Measurements from ENCODE around the gene PLET1. TPM values are rescaled to one million over a fixed set of nuclear protein-coding genes. Genes with fewer than 3 reads are reported as not detected.

Gene PLET1
- total RNA-seq, 3 donors from 2014 or later, result not detected

DNA sequence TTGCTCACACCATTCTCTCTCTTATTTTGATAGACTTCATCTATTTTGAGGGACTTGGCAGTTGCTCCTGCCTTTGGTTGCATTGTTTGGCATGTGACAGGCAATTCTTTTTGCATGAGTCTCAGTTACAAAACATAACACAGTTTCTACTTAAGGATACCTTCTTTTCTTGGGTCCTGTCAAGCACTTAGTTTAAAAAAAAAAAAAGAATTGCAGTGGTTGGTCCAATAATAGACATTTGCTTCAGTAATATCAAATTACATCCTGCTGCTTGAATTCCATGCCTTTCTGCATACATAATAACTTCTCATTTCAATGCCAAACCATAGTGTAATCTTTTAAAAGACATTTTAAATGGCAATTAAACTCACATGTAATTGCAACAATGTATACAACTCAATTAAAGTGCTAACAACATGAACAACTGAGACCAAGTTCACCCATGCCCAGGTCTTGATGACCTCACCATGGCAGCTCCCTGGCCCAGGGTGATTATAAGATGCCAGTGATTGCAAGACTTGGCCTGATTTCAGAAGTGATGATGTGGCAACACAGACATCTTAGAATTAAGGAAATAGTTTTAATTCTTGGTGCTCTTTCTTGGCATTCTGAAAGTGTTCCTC lies 32.2 kb upstream of the PLET1 start:
- Mint-ChIP-seq H3K4me3 (no peak overlapping the region), H3K4me1 (ENCODE audit: low read depth) (peaks cover 38% of the 10 kb centered on the region), H3K9me3 (no peaks in the 10 kb centered on the region), H3K36me3 (ENCODE audit: insufficient read depth) (peaks cover 3% of the 10 kb centered on the region), H3K27me3 (ENCODE audit: low read depth) (no peaks in the 10 kb centered on the region)
- no peak for ATAC-seq
- DNase-seq, result no peak

DNA sequence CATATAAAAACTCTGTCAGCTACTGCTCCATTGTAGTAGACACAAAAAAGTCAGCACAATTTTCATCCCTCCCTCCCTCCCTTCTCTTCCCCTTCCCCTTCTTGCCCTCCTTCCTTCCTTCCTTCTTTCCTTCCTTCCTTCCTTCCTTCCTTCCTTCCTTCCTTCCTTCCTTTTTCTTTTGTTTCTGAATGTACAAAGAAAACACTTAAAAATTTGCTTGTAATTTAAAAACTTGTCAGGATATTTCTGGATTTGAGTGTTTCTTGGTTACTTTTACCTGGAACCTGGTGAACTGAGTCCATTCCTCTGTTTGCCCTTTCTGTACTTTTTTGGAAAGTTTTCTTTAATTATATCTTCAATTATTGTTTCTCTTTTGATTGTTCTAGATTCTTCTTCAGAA lies 31.5 kb upstream of the PLET1 start:
- Mint-ChIP-seq H3K4me1 (ENCODE audit: low read depth) (peaks cover 30% of the 10 kb centered on the region), H3K36me3 (ENCODE audit: insufficient read depth) (peaks cover 3% of the 10 kb centered on the region), H3K4me3 (no peak overlapping the region), H3K27me3 (ENCODE audit: low read depth) (no peaks in the 10 kb centered on the region), H3K9me3 (no peaks in the 10 kb centered on the region)
- ATAC-seq (no peak), DNase-seq (no peak)

DNA sequence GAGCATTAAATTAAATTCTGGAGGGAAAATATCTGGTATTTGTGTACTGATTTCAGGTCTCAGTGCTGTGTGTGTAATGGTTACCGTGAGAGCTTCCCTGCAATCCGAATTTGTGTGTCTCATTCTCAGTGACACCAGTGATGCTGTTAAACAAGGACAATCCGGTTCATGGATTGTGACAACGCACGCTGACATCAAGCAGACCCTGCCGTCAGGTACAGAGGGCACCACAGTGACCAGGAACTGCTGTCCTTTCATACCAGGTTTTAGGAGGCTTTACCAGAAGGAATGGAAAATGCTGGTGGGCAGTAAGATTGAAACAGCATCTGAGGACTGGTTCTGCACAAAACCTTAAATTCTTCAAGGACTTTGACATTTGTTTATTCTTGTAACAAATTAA lies 30.5 kb upstream of the PLET1 start:
- no peak for ATAC-seq
- H3K9me3 Mint-ChIP-seq, result no peaks in the 10 kb centered on the region
- no peaks in the 10 kb centered on the region for H3K27me3 Mint-ChIP-seq (ENCODE audit: low read depth)
- DNase-seq, result no peak
- peaks cover 3% of the 10 kb centered on the region for H3K36me3 Mint-ChIP-seq (ENCODE audit: insufficient read depth)
- peaks cover 21% of the 10 kb centered on the region for H3K4me1 Mint-ChIP-seq (ENCODE audit: low read depth)
- H3K4me3 Mint-ChIP-seq, result no peak overlapping the region

DNA sequence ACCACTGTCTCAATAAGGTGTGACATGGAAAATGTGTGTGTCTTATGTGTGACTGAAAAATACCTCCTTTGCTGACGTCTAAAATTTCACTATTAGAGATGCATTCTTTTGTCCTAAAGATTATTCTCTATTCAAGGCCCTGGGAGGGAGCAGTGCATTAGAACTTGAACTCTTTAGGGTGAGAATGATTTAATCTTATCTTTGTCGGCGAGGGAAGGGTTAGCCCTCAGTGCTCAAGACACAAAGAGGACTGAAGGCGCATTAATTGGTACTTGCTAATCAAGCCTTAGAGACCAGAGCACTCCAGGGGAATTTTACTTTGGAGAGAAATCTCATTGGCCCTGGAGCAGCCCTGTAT lies 29.8 kb upstream of the PLET1 start:
- H3K4me1 Mint-ChIP-seq (ENCODE audit: low read depth), result peaks cover 19% of the 10 kb centered on the region
- no peaks in the 10 kb centered on the region for H3K27me3 Mint-ChIP-seq (ENCODE audit: low read depth)
- ATAC-seq, result no peak
- peak overlapping the region; percentile 70 for H3K4me3 Mint-ChIP-seq
- no peaks in the 10 kb centered on the region for H3K9me3 Mint-ChIP-seq
- peaks cover 3% of the 10 kb centered on the region for H3K36me3 Mint-ChIP-seq (ENCODE audit: insufficient read depth)
- DNase-seq, result no peak

DNA sequence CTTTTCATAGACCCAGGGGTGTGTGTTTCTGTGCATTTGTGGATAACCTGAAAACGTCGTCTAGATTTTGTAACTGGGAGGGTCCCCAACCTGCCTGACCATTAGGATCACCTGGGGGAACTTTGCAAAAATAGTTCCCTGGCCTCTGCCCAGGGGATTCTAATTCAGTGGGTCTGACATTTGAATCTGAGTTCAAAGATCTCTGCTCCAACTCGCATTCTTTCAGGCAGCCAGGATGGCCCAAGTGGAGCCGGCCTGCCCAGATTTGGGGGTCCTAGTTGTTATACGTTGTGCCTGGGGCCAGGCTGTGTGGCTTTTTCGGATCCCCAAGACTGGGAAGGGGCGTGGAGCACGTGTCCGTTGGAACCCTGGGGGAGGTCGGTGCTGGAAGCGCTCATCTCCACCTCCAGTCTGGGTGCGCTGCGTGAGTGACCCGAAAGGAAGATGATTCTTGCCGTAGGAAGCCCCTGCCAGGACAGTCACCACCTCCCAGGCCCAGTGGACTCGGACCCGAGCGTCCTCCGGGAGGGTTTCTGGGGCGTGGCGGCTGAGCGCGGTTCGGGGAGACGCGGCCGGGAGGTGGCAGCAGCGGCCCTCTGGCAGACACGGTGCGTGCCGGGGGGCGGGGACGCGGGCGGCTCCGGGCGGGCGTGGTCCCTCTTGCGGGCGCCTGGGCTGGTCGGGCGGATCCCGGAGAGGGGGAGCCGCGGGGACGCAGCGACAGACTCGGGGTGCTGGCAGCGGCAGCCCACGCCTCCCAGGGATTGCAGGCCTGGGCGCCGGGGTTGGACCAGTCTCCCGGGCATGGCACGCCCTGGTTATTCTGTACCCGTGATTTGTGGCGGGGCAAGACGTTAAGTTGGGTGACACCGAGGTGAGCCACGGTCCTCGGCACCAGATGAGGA lies 29.2 kb upstream of the PLET1 start:
- peaks cover 3% of the 10 kb centered on the region for H3K36me3 Mint-ChIP-seq (ENCODE audit: insufficient read depth)
- H3K4me1 Mint-ChIP-seq (ENCODE audit: low read depth), result peaks cover 19% of the 10 kb centered on the region
- no peaks in the 10 kb centered on the region for H3K27me3 Mint-ChIP-seq (ENCODE audit: low read depth)
- DNase-seq (peak; percentile 81), ATAC-seq (peak; percentile 97)
- peak overlapping the region; percentile 71 for H3K4me3 Mint-ChIP-seq
- H3K9me3 Mint-ChIP-seq, result no peaks in the 10 kb centered on the region

DNA sequence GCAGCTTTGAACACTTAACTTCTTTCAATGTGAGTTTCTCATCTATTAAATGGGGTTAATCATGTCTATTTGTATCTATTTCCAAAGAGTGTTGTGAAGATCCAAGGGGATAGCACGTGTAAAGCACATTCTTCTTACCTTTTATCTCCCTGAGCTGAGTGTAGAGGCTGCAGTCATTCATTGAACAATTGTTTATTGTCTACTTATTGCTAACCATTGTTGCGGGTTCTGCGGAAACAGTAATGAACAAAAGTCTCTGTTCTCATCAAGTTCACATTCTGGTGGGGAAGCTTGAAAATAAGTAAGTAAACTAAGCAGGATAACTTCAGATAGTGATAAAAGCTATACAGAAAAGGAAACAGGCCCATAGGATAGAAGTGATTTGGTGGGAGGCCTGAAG lies 27.4 kb upstream of the PLET1 start:
- no peak overlapping the region for H3K4me3 Mint-ChIP-seq
- DNase-seq (no peak), ATAC-seq (no peak)
- H3K36me3 Mint-ChIP-seq (ENCODE audit: insufficient read depth), result peaks cover 3% of the 10 kb centered on the region
- H3K9me3 Mint-ChIP-seq, result no peaks in the 10 kb centered on the region
- peaks cover 19% of the 10 kb centered on the region for H3K4me1 Mint-ChIP-seq (ENCODE audit: low read depth)
- H3K27me3 Mint-ChIP-seq (ENCODE audit: low read depth), result no peaks in the 10 kb centered on the region

DNA sequence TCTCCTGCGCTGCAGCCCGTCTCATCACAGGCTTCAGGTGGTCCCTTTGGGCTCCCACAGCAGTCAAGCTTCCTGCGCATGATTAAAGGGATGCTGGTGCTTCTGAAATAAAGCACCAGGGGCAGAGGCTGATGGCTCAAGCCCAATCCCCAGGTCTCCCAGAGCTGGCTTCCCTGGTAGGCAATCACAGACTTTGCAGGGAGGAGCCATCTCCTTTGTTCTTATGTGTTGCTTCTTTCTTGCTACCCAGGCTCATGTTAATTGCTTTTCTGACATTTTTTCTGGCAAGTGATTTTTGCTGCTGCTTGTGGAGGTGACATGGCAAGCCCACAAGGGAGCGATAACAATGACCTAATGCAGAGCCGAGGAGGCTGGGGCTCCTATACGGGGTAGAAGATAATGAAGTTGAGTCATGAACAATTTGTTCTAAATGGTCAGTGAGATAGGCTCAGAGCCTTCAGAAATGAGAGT lies 25.2 kb upstream of the PLET1 start:
- peaks cover 14% of the 10 kb centered on the region for H3K4me1 Mint-ChIP-seq (ENCODE audit: low read depth)
- no peaks in the 10 kb centered on the region for H3K27me3 Mint-ChIP-seq (ENCODE audit: low read depth)
- ATAC-seq, result no peak
- no peaks in the 10 kb centered on the region for H3K9me3 Mint-ChIP-seq
- no peak overlapping the region for H3K4me3 Mint-ChIP-seq
- DNase-seq, result no peak
- no peaks in the 10 kb centered on the region for H3K36me3 Mint-ChIP-seq (ENCODE audit: insufficient read depth)

DNA sequence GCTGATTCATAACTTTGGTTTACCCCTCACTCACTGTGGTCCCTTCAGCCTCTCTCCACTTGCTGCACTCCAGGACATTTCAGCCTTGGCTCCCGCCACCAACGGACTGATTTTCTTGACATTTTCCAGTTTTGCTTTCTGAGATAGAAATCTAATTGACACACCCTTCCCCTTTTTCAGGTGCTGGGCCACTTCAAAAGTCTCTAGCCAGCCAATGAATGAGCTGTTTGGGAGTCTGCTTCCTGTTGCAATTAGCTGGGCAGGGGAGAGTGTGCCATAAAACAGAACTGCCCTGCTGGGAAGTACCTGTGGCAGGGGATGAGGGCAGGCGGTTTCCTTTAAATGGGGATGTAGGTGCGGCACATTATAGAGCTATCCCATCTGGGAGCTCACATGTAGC lies 21.1 kb upstream of the PLET1 start:
- H3K4me1 Mint-ChIP-seq (ENCODE audit: low read depth), result peaks cover 14% of the 10 kb centered on the region
- H3K36me3 Mint-ChIP-seq (ENCODE audit: insufficient read depth), result no peaks in the 10 kb centered on the region
- DNase-seq (no peak), ATAC-seq (no peak)
- H3K27me3 Mint-ChIP-seq (ENCODE audit: low read depth), result no peaks in the 10 kb centered on the region
- H3K9me3 Mint-ChIP-seq, result no peaks in the 10 kb centered on the region
- H3K4me3 Mint-ChIP-seq, result no peak overlapping the region

DNA sequence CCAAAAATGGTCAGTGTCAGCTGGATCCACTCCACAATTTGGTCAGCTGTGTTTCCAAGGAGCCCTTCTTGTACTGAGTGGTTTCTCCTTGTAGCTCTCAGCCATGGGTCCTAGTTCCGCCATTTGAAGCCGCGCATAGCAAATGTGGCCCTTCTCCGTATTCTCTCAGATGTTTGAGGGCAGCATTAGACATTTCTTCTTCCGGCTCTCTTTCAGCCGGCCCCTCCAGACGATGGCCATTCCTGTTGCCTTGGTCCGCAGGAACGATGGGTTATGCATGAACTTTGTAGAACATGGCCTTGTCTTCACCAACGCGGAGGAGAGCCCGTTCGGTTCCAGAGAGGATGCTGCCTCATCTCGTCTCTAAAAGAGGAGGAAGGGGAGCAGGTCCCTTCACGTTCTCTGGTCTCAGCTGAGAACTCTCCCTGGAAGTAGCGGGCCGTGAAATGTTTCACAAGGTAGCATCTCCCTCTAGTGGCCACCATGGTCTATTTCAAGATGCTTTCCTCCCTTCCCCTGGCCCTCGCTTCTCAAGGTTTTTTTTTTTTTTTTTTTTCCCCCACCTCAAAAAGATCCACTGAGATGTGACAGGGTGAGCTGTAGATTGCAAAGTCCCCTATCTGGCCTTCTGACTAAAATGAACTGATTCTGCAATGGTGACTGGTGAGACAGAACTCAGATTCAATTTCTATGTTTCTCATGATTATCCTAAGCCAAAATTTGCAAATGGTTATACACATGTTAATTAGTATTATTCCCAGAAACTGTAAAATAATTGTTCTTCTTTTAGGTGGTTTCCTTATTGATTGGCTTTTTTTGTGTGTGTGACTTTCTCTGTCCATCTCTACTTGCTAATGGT lies 19.8 kb upstream of the PLET1 start:
- Mint-ChIP-seq H3K4me1 (ENCODE audit: low read depth) (peaks cover 14% of the 10 kb centered on the region), H3K27me3 (ENCODE audit: low read depth) (no peaks in the 10 kb centered on the region), H3K9me3 (no peaks in the 10 kb centered on the region), H3K4me3 (peak overlapping the region; percentile 88), H3K36me3 (ENCODE audit: insufficient read depth) (no peaks in the 10 kb centered on the region)
- ATAC-seq, result peak; percentile 94 to 96
- DNase-seq, result peak; percentile 57

DNA sequence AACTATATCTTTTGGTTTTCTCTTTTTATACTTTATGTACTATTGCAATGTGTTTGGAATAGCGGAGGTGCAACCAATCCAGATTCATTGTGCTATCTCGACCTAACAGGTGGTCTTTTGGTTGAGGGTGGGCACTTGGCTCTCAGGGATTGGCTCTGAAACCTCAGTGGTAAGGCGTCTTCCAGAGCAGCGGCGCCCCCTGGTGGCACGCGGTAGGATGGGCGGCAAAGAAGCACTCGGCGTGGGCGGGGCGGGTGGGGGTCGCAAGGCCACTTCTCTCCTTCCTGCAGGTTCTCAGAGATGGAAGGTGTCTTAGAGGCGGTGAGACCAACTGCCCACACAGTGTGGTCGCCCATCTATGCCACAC lies 19.2 kb upstream of the PLET1 start:
- Mint-ChIP-seq H3K4me1 (ENCODE audit: low read depth) (peaks cover 14% of the 10 kb centered on the region), H3K27me3 (ENCODE audit: low read depth) (no peaks in the 10 kb centered on the region), H3K4me3 (peak overlapping the region; percentile 88), H3K36me3 (ENCODE audit: insufficient read depth) (no peaks in the 10 kb centered on the region), H3K9me3 (no peaks in the 10 kb centered on the region)
- peak; percentile 66 to 73 for ATAC-seq
- DNase-seq, result peak; percentile 74

DNA sequence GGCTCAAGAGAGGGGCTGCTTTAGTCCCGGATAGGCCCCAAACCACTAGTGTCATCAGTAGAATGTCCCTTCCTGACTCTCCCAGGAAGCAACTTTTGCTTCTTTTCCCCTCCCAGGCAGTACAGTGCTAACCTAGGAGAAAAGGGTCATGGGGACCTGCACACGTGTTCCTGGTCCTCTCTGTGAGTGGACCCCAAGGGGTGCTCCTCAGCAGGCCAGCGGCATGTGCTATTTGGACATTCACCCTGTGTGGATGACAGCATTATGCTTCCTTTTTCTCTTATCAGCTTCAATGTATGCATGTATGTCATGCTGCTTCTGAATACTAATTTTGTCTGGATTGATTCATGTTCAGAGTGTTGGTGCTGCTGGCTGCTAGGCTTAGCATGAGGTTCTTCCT lies 18.1 kb upstream of the PLET1 start:
- Mint-ChIP-seq H3K4me1 (ENCODE audit: low read depth) (peaks cover 14% of the 10 kb centered on the region), H3K9me3 (no peaks in the 10 kb centered on the region), H3K27me3 (ENCODE audit: low read depth) (no peaks in the 10 kb centered on the region), H3K4me3 (no peak overlapping the region), H3K36me3 (ENCODE audit: insufficient read depth) (no peaks in the 10 kb centered on the region)
- DNase-seq (no peak), ATAC-seq (no peak)

DNA sequence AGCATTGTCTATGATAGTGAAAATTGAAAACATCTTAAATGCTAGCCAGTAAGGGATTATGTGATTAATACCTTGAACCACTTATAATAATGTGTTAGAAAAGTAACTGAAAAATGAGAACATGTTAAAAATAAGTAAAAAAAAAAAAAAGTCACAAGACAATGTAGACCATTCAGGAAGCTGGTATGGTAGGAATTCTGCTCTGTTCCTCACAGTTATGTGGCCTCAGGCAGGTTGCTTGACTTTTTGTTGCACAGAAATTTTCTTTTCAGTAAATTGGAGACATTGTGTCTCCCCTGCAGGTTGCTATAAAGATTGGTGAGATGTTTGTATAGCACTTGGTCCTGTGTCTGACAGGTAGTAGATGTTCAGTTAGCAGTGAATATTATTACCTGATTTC lies 17.3 kb upstream of the PLET1 start:
- no peak for DNase-seq
- Mint-ChIP-seq H3K4me1 (ENCODE audit: low read depth) (peaks cover 14% of the 10 kb centered on the region), H3K9me3 (no peaks in the 10 kb centered on the region), H3K36me3 (ENCODE audit: insufficient read depth) (no peaks in the 10 kb centered on the region), H3K4me3 (no peak overlapping the region), H3K27me3 (ENCODE audit: low read depth) (no peaks in the 10 kb centered on the region)
- ATAC-seq, result no peak

DNA sequence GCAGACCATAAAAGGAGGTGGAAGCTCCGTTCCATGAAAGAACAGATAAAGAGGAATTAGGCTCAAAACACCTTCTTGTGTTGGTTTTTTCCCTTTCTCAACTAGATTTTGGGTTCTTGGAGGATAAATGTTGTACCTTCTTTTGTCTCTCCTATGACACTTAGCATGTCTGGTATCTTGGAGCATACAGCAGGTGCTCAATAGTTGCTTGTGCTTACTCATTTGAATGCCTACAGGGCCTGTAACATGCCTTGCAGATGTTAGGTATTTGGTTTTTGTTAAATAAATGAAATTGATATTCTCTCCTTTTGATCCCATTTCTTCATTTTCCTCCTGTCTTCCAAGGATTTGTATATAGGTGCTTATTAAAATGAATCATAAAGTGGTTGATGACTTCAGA lies 16.4 kb upstream of the PLET1 start:
- Mint-ChIP-seq H3K36me3 (ENCODE audit: insufficient read depth) (no peaks in the 10 kb centered on the region), H3K9me3 (no peaks in the 10 kb centered on the region), H3K27me3 (ENCODE audit: low read depth) (no peaks in the 10 kb centered on the region)

DNA sequence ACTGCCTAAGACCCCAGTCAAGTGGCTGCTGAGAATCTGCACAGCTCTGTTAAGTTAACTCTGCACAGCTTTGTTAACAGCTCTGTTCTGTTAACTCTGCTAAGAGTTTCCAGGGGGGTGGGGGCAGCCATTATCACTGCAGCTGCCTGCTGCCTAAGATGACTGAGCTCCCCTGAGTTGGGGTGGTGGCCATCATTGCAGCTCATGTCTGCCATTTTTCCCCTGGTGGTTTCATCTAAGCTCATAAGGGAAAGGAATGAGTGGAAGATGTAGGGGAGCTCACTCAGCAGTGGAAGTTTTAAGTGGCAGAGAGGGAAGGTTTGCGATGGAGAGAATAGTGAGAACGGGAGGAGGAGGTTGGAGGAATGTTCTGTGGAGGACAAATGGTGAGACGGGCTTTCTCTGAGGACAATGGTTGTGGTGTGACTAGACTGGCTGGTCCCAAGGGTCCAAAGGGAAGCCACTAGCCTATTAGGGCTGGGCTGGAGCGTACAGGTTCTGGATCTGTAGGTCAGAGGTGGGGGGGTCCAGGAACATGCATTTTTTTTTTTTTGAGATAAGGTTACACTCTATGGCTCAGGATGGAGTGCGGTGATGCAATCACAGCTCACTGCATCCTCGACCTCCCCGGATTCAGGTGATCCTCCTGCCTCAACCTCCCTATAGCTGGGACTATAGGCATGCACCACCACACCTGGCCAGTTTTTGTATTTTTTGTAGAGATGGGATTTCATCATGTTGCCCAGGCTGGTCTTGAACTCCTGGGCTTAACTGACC lies 13.5 kb upstream of the PLET1 start:
- H3K9me3 Mint-ChIP-seq, result no peaks in the 10 kb centered on the region
- ATAC-seq (no peak), DNase-seq (no peak)
- no peak overlapping the region for H3K4me3 Mint-ChIP-seq
- H3K27me3 Mint-ChIP-seq (ENCODE audit: low read depth), result no peaks in the 10 kb centered on the region
- H3K4me1 Mint-ChIP-seq (ENCODE audit: low read depth), result no peaks in the 10 kb centered on the region
- H3K36me3 Mint-ChIP-seq (ENCODE audit: insufficient read depth), result no peaks in the 10 kb centered on the region

More for the DNA sequence above, 16.4 kb upstream of the PLET1 start:
- H3K4me3 Mint-ChIP-seq, result no peak overlapping the region
- ATAC-seq, result no peak
- DNase-seq, result no peak
- peaks cover 14% of the 10 kb centered on the region for H3K4me1 Mint-ChIP-seq (ENCODE audit: low read depth)
